ENCODE results near the gene CEP63.

Gene CEP63

DNA sequence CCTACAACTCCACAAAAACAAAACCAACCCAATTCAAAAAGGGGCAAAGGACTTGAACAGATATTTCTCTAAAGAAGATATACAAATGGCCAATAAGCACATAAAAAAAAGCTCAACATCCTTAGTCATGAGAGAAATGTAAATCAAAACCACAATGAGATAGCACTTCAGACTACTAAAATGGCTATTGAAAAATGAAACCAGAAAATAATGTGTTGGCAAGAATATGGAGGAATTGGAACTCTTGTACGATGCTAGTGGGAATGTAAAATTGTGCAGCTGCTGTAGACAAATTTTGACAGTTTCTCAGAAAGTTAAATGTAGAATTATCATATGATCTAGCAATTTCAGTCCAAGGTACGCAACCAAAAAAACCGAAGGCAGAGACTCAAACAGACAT is 136.0 kb downstream of the CEP63 start:
- no peak overlapping the region for H3K4me3 ChIP-seq (ENCODE audit: insufficient read depth, low read depth, low read length, poor library complexity, severe bottlenecking)
- DNase-seq: no peak

GRCh38 chr3:134622806-134623365 is 137.0 kb downstream of the CEP63 start:
- Histone ChIP-seq H3K9me3 (ENCODE audit: control insufficient read depth, low read length) (no peaks in the 10 kb centered on the region), H3K36me3 (ENCODE audit: control insufficient read depth, insufficient read depth, low read length) (no peaks in the 10 kb centered on the region), H3K4me1 (ENCODE audit: control insufficient read depth, insufficient read depth, low read length, poor library complexity, severe bottlenecking) (no peaks in the 10 kb centered on the region), H3K27me3 (replicated peaks; ENCODE audit: control insufficient read depth, insufficient read depth, low read length, poor library complexity, severe bottlenecking) (no peaks in the 10 kb centered on the region), H3K27ac (ENCODE audit: insufficient read depth, low read length, poor library complexity, severe bottlenecking) (no peak overlapping the region), H3K4me3 (ENCODE audit: insufficient read depth, low read depth, low read length, poor library complexity, severe bottlenecking) (no peak overlapping the region)
- no peak for DNase-seq

More for the DNA sequence above, 136.0 kb downstream of the CEP63 start:
- H3K4me1 ChIP-seq (ENCODE audit: control insufficient read depth, insufficient read depth, low read length, poor library complexity, severe bottlenecking): no peaks in the 10 kb centered on the region
- H3K9me3 ChIP-seq (ENCODE audit: control insufficient read depth, low read length): no peaks in the 10 kb centered on the region
- no peaks in the 10 kb centered on the region for H3K36me3 ChIP-seq (ENCODE audit: control insufficient read depth, insufficient read depth, low read length)
- H3K27me3 ChIP-seq (replicated peaks; ENCODE audit: control insufficient read depth, insufficient read depth, low read length, poor library complexity, severe bottlenecking): no peaks in the 10 kb centered on the region
- H3K27ac ChIP-seq (ENCODE audit: insufficient read depth, low read length, poor library complexity, severe bottlenecking): no peak overlapping the region

GRCh38 chr3:134623615-134624245 is 137.9 kb downstream of the CEP63 start:
- DNase-seq: no peak
- Histone ChIP-seq H3K9me3 (ENCODE audit: control insufficient read depth, low read length) (no peaks in the 10 kb centered on the region), H3K4me3 (ENCODE audit: insufficient read depth, low read depth, low read length, poor library complexity, severe bottlenecking) (no peak overlapping the region), H3K36me3 (ENCODE audit: control insufficient read depth, insufficient read depth, low read length) (no peaks in the 10 kb centered on the region), H3K27me3 (replicated peaks; ENCODE audit: control insufficient read depth, insufficient read depth, low read length, poor library complexity, severe bottlenecking) (no peaks in the 10 kb centered on the region), H3K27ac (ENCODE audit: insufficient read depth, low read length, poor library complexity, severe bottlenecking) (no peak overlapping the region), H3K4me1 (ENCODE audit: control insufficient read depth, insufficient read depth, low read length, poor library complexity, severe bottlenecking) (no peaks in the 10 kb centered on the region)

Data from effector memory CD4-positive, alpha-beta T cell (primary cell).